HCT116 (cell line): ENCODE results near the gene GLTP. TPM values are rescaled to one million over a fixed set of nuclear protein-coding genes. Genes with fewer than 3 reads are reported as not detected.

Source experiments
- ATAC-seq: fragments of 200-7000 bp; cut with Tn5 transposase; 2 replicates; pipeline ENCODE4 v1.9.1; 2020; ENCODE audit warnings: mild to moderate bottlenecking, moderate library complexity
- BruUV-seq: library from RNA; stranded (reverse); fragments of 400-500 nt; replicated peaks from 2 replicates; lab custom pipeline; 2021; lab: Mats Ljungman, UMichigan
- CTCF ChIA-PET: fragments of 300-600 bp; sonication (Branson Sonifier 250); formaldehyde crosslinking; loops from one replicate; lab custom pipeline; 2021; ENCODE audit warnings: antibody characterized with exemption; lab: Charles Lee
- POLR2A ChIA-PET: fragments of 300-600, 350-600 bp; sonication (Branson Sonifier 250); formaldehyde crosslinking; loops from one replicate; lab custom pipeline; 2021; ENCODE audit warnings: antibody characterized with exemption; lab: Charles Lee
- RAD21 ChIA-PET, 2 experiments: fragments of 300-600 bp; sonication (Branson Sonifier 250); formaldehyde crosslinking; loops; one replicate each; lab custom pipeline; 2023; ENCODE audit warnings: low total read pairs in 2 of 2; ENCODE audit not compliant: uncharacterized antibody in 2 of 2, unreplicated experiment in 2 of 2, low non-redundant PET in 1 of 2; lab: Charles Lee
- DNase-seq: peaks from one replicate; pipeline ENCODE4 v3.0.0-alpha.2; 2010; ENCODE audit warnings: low read depth, low spot score
- H2AFZ ChIP-seq: fragments of 200-600 bp; shearing (Covaris generic), sonication (generic); 2 replicates; pipeline ENCODE4 v1.6.1; 2017; ENCODE audit warnings: low read depth, mixed run types, mixed read lengths, antibody characterized with exemption, low read length; ENCODE audit not compliant: poor library complexity, severe bottlenecking
- H3K27ac ChIP-seq: 2 replicates; pipeline ENCODE4 v1.5.1; 2012; ENCODE audit warnings: low read depth, low read length
- H3K27me3 ChIP-seq: fragments of 200-600 bp; sonication (generic); 2 replicates; pipeline ENCODE4 v1.6.1; 2016; ENCODE audit warnings: mixed run types, low read length, mixed read lengths; ENCODE audit not compliant: insufficient read depth
- H3K36me3 ChIP-seq, 2 experiments: fragments of 200-500 bp in 1 of 2; fragments of 200-600 bp in 1 of 2; sonication (Bioruptor generic) in 1 of 2; sonication (generic) in 1 of 2; 2 replicates each; pipeline versions ENCODE4 v1.5.1 to v1.6.1; 2014 to 2016; ENCODE audit warnings: low read length in 2 of 2, inconsistent platforms in 1 of 2, mixed read lengths in 1 of 2, mixed run types in 1 of 2; ENCODE audit not compliant: insufficient read depth in 2 of 2, control insufficient read depth in 1 of 2
- H3K4me1 ChIP-seq, 2 experiments: fragments of 200-600 bp in 1 of 2; sonication (generic) in 1 of 2; 2 replicates each; pipeline versions ENCODE4 v1.5.1 to v1.6.1; 2012 to 2017; ENCODE audit warnings: low read length in 2 of 2, inconsistent platforms in 1 of 2, mild to moderate bottlenecking in 1 of 2, mixed read lengths in 1 of 2, mixed run types in 1 of 2, moderate library complexity in 1 of 2; ENCODE audit not compliant: insufficient read depth in 2 of 2, control insufficient read depth in 1 of 2
- H3K4me2 ChIP-seq: fragments of 200-600 bp; sonication (generic); 2 replicates; pipeline ENCODE4 v1.6.1; 2017; ENCODE audit warnings: mixed run types, low read length, mixed read lengths
- H3K4me3 ChIP-seq, 2 experiments: fragments of 200-600 bp in 1 of 2; sonication (generic) in 1 of 2; replicated peaks in 1 of 2; 2 replicates each; pipeline ENCODE4 v1.5.1; 2011 to 2016; ENCODE audit warnings: low read length in 2 of 2, control low read depth in 1 of 2, low read depth in 1 of 2, mild to moderate bottlenecking in 1 of 2, mixed read lengths in 1 of 2, mixed run types in 1 of 2
- H3K79me2 ChIP-seq: fragments of 200-600 bp; sonication (generic); 2 replicates; pipeline ENCODE4 v1.6.1; 2017; ENCODE audit warnings: mild to moderate bottlenecking, mixed run types, low read length, moderate library complexity, mixed read lengths; ENCODE audit not compliant: insufficient read depth
- H3K9ac ChIP-seq: fragments of 200-600 bp; sonication (generic); 2 replicates; pipeline ENCODE4 v1.6.1; 2016; ENCODE audit warnings: low read length, mixed read lengths
- H3K9me2 ChIP-seq: fragments of 200-600 bp; sonication (generic), shearing (Covaris generic); 2 replicates; pipeline ENCODE4 v1.6.1; 2017; ENCODE audit warnings: mixed run types, mild to moderate bottlenecking, moderate library complexity; ENCODE audit not compliant: insufficient read depth
- H3K9me3 ChIP-seq, 2 experiments: fragments of 200-500 bp in 1 of 2; fragments of 200-600 bp in 1 of 2; sonication (Bioruptor generic) in 1 of 2; sonication (generic) in 1 of 2; 2 replicates each; pipeline ENCODE4 v1.6.1; 2014 to 2017; ENCODE audit warnings: low read length in 2 of 2, mixed read lengths in 2 of 2, inconsistent platforms in 1 of 2, low read depth in 1 of 2, mild to moderate bottlenecking in 1 of 2, mixed run types in 1 of 2, moderate library complexity in 1 of 2; ENCODE audit not compliant: control insufficient read depth in 1 of 2, insufficient read depth in 1 of 2
- H4K20me1 ChIP-seq: fragments of 200-600 bp; sonication (generic), shearing (Covaris generic); 2 replicates; pipeline ENCODE4 v1.6.1; 2017; ENCODE audit warnings: mixed run types, mild to moderate bottlenecking, moderate library complexity; ENCODE audit not compliant: insufficient read depth
- CEBPB ChIP-seq: IDR thresholded peaks from 2 replicates; pipeline ENCODE4 v1.6.1; 2012; ENCODE audit warnings: low read depth
- EZH2phosphoT487 ChIP-seq: fragments of 200-600 bp; IDR thresholded peaks from 2 replicates; pipeline ENCODE4 v1.6.1; 2018; ENCODE audit warnings: antibody characterized with exemption, borderline replicate concordance
- JUND ChIP-seq: IDR thresholded peaks from 2 replicates; pipeline ENCODE4 v1.6.1; 2012
- MAX ChIP-seq: IDR thresholded peaks from 2 replicates; pipeline ENCODE4 v1.6.1; 2012
- POLR2AphosphoS5 ChIP-seq: IDR thresholded peaks from 2 replicates; pipeline ENCODE4 v1.6.1; 2011; ENCODE audit warnings: mild to moderate bottlenecking, low read depth, low read length, moderate library complexity
- RAD21 ChIP-seq: IDR thresholded peaks from 2 replicates; pipeline ENCODE4 v1.6.1; 2012; ENCODE audit warnings: low read depth, mild to moderate bottlenecking
- REST ChIP-seq: IDR thresholded peaks from 2 replicates; pipeline ENCODE4 v1.6.1; 2012; ENCODE audit warnings: low read depth
- SIN3A ChIP-seq: IDR thresholded peaks from 2 replicates; pipeline ENCODE4 v1.6.1; 2012; ENCODE audit warnings: low read depth
- SP1 ChIP-seq: IDR thresholded peaks from 2 replicates; pipeline ENCODE4 v1.6.1; 2012; ENCODE audit warnings: low read depth
- SRF ChIP-seq: IDR thresholded peaks from 2 replicates; pipeline ENCODE4 v1.6.1; 2012; ENCODE audit warnings: low read depth
- TCF7L2 ChIP-seq: IDR thresholded peaks from 2 replicates; pipeline ENCODE4 v1.7.0; 2011; ENCODE audit warnings: borderline replicate concordance, inconsistent platforms; ENCODE audit not compliant: insufficient read depth, insufficient read length; ENCODE audit errors: extremely low read depth
- YY1 ChIP-seq: IDR thresholded peaks from 2 replicates; pipeline ENCODE4 v1.6.1; 2011; ENCODE audit warnings: low read length, low read depth, moderate library complexity, mild to moderate bottlenecking; ENCODE audit not compliant: insufficient replicate concordance; ENCODE audit errors: extremely low read depth
- ZBTB33 ChIP-seq: IDR thresholded peaks from 2 replicates; pipeline ENCODE4 v1.6.1; 2011; ENCODE audit warnings: mild to moderate bottlenecking, low read length, moderate library complexity; ENCODE audit not compliant: insufficient replicate concordance; ENCODE audit errors: extremely low read depth
- ZNF274 ChIP-seq: fragments of 200-500 bp; sonication (Bioruptor generic); IDR thresholded peaks from 2 replicates; pipeline ENCODE4 v1.6.1; 2014; ENCODE audit warnings: mild to moderate bottlenecking, low read depth, low read length, inconsistent platforms
- intact Hi-C: fragments of 100-400 bp; cut with micrococcal nuclease; formaldehyde crosslinking; loops from 2 replicates; pipeline ENCODE4 v1.10.0; 2022
- total RNA-seq: library from RNA; stranded (reverse); gene quantifications from one replicate; pipeline ENCODE4 v1.2.1, GENCODE V29; 2021; ENCODE audit not compliant: unreplicated experiment

GLTP gene
- total RNA-seq, 1 experiment from 2014 or later = 26.6 TPM

GRCh38 chr12:109813810-109814416 lies 66.4 kb downstream of the GLTP start:
- peaks cover 0 to 3% of the 10 kb centered on the region in 2 experiments; a peak in 1 of 4 replicates for H3K4me1 ChIP-seq
- no peak overlapping the region for H2AFZ ChIP-seq
- no peak for TF ChIP-seq MAX
- no peak for TF ChIP-seq JUND
- TF ChIP-seq YY1 = no peak
- TF ChIP-seq SP1 = no peak
- TF ChIP-seq TCF7L2 = no peak
- TF ChIP-seq ZBTB33 = no peak
- TF ChIP-seq REST = no peak
- no peak for TF ChIP-seq POLR2AphosphoS5
- TF ChIP-seq SRF = no peak
- no peak for TF ChIP-seq EZH2phosphoT487
- no peak for TF ChIP-seq RAD21
- no peak for TF ChIP-seq SIN3A
- no peak for TF ChIP-seq CEBPB
- TF ChIP-seq ZNF274 = no peak
- no peaks in the 10 kb centered on the region for H3K27me3 ChIP-seq
- intact Hi-C loops = no loop called here
- no peak overlapping the region for H3K9ac ChIP-seq
- H4K20me1 ChIP-seq = no peaks in the 10 kb centered on the region
- ATAC-seq (no peak), DNase-seq (no peak)
- H3K4me2 ChIP-seq = no peak overlapping the region
- POLR2A ChIA-PET = no interaction called here
- CTCF ChIA-PET = no interaction called here
- no peaks in the 10 kb centered on the region for H3K79me2 ChIP-seq
- no peaks in the 10 kb centered on the region for H3K9me2 ChIP-seq
- H3K9me3 ChIP-seq = no peaks in the 10 kb centered on the region; a peak in 1 of 4 replicates
- H3K27ac ChIP-seq = no peak overlapping the region
- no TSS peak for BruUV-seq
- RAD21 ChIA-PET = no interaction called here
- H3K36me3 ChIP-seq = no peaks in the 10 kb centered on the region
- H3K4me3 ChIP-seq = no peak overlapping the region
